Nephron progenitor cell (in vitro differentiated cells): ENCODE measurements around the gene SVIP.

Experiments
- DNase-seq: peaks from one replicate; pipeline ENCODE4 v3.0.0; 2021
- H3K27ac Mint-ChIP-seq: 2 replicates; pipeline ENCODE4 v1.8.0; 2021; ENCODE audit warnings: mild to moderate bottlenecking, moderate library complexity, mixed read lengths
- H3K27me3 Mint-ChIP-seq: 2 replicates; pipeline ENCODE4 v1.8.0; 2021; ENCODE audit warnings: mild to moderate bottlenecking, low read depth, mixed read lengths; ENCODE audit not compliant: poor library complexity
- H3K36me3 Mint-ChIP-seq: 2 replicates; pipeline ENCODE4 v1.8.0; 2021; ENCODE audit warnings: low read depth, mixed read lengths
- H3K4me1 Mint-ChIP-seq: 2 replicates; pipeline ENCODE4 v1.8.0; 2021; ENCODE audit warnings: mixed read lengths
- H3K4me3 Mint-ChIP-seq: 2 replicates; pipeline ENCODE4 v1.8.0; 2021; ENCODE audit warnings: mild to moderate bottlenecking, moderate library complexity, mixed read lengths
- H3K9me3 Mint-ChIP-seq: 2 replicates; pipeline ENCODE4 v1.8.0; 2021; ENCODE audit warnings: mild to moderate bottlenecking, moderate library complexity, mixed read lengths
- CTCF ChIP-seq: fragments of 200-600 bp; sonication (generic); IDR thresholded peaks from 2 replicates; pipeline ENCODE4 v1.5.0; 2021; ENCODE audit warnings: antibody characterized with exemption

SVIP gene

GRCh38 chr11:22802861-22803260 lies 26.7 kb downstream of the SVIP start:
- Mint-ChIP-seq H3K9me3 (peaks cover 3% of the 10 kb centered on the region), H3K36me3 (no peaks in the 10 kb centered on the region), H3K4me3 (no peak overlapping the region), H3K27me3 (no peaks in the 10 kb centered on the region), H3K4me1 (peaks cover 9% of the 10 kb centered on the region), H3K27ac (no peak overlapping the region)
- TF ChIP-seq CTCF, result no peak
- no peak for DNase-seq

- Mint-ChIP-seq H3K4me3 (no peak overlapping the region), H3K36me3 (no peaks in the 10 kb centered on the region), H3K9me3 (no peaks in the 10 kb centered on the region), H3K27ac (no peak overlapping the region), H3K27me3 (peaks cover 4% of the 10 kb centered on the region), H3K4me1 (peaks cover 5% of the 10 kb centered on the region)
- DNase-seq, result no peak
- no peak for TF ChIP-seq CTCF
Measured at GRCh38 chr11:22800482-22800881, 29.1 kb downstream of the SVIP start.

GRCh38 chr11:22798901-22799300 lies 30.7 kb downstream of the SVIP start:
- no peak for TF ChIP-seq CTCF
- peaks cover 5% of the 10 kb centered on the region for H3K4me1 Mint-ChIP-seq
- no peak overlapping the region for H3K4me3 Mint-ChIP-seq
- no peaks in the 10 kb centered on the region for H3K9me3 Mint-ChIP-seq
- peaks cover 4% of the 10 kb centered on the region for H3K27me3 Mint-ChIP-seq
- DNase-seq, result no peak
- H3K36me3 Mint-ChIP-seq, result no peaks in the 10 kb centered on the region
- H3K27ac Mint-ChIP-seq, result no peak overlapping the region

GRCh38 chr11:22797047-22797446 lies 32.6 kb downstream of the SVIP start:
- Mint-ChIP-seq H3K9me3 (no peaks in the 10 kb centered on the region), H3K27me3 (peaks cover 4% of the 10 kb centered on the region), H3K27ac (no peak overlapping the region), H3K4me3 (no peak overlapping the region), H3K36me3 (no peaks in the 10 kb centered on the region), H3K4me1 (peaks cover 9% of the 10 kb centered on the region)
- DNase-seq, result no peak
- no peak for TF ChIP-seq CTCF

- Mint-ChIP-seq H3K9me3 (no peaks in the 10 kb centered on the region), H3K4me3 (no peak overlapping the region), H3K4me1 (peaks cover 9% of the 10 kb centered on the region), H3K27me3 (peaks cover 4% of the 10 kb centered on the region), H3K36me3 (no peaks in the 10 kb centered on the region), H3K27ac (no peak overlapping the region)
- no peak for DNase-seq
- TF ChIP-seq CTCF, result no peak
Measured at GRCh38 chr11:22795914-22796313, 33.7 kb downstream of the SVIP start.

- Mint-ChIP-seq H3K36me3 (no peaks in the 10 kb centered on the region), H3K9me3 (no peaks in the 10 kb centered on the region), H3K4me1 (peaks cover 4% of the 10 kb centered on the region), H3K4me3 (no peak overlapping the region), H3K27me3 (peaks cover 4% of the 10 kb centered on the region), H3K27ac (no peak overlapping the region)
- TF ChIP-seq CTCF, result no peak
- no peak for DNase-seq
Measured at GRCh38 chr11:22792497-22792896, 37.1 kb downstream of the SVIP start.
